GM19395 (cell line): Measurements from ENCODE around the gene LUM.
"Not testable (repeated sequence)": the region's sequence is repeated elsewhere in the genome, so short reads cannot be mapped to it uniquely, and the experiment has no call there.

ENCODE experiments used
- ATAC-seq: cut with Tn5 transposase; IDR thresholded peaks from one replicate; pipeline ENCODE4 v1.9.1; 2021; ENCODE audit warnings: mild to moderate bottlenecking, moderate library complexity; ENCODE audit not compliant: unreplicated experiment

Gene LUM

DNA sequence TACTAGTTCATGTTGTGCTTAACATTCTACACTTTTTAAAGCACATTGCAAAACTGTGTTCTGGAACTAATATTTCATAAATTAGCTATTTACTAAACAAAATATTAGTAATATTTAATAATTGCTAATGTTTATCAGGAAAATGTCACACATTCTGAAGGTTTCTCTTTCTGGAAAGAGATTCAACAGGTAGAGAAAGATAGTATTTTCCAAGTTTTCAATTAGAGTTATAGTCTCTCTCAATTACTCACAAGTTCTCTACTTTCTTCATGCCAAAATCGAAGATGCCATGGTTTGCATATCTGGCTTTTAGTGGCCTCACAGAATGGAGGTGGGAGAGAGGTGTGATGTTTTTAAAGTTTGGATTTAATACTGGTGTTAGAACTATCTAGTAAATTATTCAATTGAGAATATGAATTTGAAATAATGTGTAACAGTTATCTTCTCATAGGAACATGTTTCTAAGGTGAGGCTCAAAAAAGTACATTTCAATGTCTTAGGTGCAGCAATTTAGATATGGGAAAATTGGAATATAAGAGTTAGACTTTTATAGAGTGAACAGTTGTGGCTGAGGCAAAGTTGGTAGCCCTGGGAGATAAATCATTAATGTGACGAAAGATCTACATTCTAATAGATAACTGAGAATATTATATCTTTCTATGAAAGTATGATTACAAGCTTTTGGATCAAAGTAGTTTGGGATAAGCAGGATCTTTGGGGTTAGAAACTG, 1.5 kb downstream of the LUM start:
- ATAC-seq: no peak

DNA sequence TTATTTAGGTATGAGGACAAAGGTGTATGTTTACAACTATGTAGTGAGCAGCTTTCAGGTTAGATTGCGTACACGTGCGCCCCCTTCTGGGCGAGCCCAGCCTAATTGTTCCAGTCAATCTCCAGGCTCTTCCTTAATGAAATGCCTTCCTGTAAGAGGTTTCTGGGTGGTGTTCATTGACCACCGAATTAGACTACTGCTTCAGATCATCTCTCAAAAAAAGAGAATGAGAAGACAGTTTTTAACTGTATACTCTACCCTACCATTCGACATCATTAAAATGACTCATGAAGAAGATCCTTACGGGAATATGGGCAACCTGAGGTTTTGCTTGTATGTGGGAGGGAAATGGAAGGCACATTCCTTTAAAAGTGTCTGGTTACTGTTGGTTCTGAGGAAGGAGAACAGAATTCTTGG, 2.1 kb downstream of the LUM start:
- peak; percentile 81 for ATAC-seq

DNA sequence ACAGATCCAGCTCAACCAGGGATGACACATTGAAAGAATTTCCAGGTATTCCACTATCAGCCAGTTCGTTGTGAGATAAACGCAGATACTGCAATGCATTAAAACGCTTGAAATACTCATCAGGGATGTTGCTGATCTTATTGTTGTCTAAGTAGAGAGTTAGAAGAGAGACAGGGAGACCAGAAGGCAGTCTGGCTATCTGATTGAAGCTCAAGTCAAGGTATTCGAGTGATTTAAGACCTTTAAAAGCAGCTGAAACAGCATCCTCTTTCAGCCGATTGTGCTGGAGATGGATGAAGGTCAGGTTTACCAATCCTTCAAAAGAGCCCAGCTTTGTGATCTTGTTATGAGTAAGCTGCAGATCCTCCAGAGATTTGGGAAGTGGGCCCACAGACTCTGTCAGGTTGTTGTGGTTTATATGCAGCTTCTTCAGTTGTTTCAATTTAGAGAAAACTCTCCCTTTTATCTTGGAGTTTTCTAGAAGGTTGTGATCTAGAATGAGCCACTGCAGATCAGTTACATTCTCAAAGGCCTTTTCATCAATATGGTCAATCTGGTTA, 3.0 kb downstream of the LUM start:
- no peak for ATAC-seq

DNA sequence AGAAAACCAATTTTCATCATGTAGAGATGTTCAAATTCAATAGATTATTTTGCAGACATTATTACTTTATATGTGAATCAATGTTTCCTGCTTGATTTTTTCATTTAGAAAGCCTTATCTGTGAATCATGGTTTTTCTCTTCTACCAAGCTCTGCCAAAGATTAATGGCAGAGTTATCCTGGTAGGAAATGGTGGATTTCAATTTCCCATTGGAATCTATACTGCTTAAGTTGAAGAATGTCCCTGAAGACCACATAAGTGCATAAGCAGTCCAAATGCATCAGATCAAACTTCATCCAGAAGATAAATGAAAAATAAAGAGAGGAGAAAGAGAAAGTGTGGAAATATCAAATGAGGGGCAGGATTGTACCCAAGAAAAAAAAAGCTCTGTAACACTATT, 5.0 kb downstream of the LUM start:
- ATAC-seq: no peak

DNA sequence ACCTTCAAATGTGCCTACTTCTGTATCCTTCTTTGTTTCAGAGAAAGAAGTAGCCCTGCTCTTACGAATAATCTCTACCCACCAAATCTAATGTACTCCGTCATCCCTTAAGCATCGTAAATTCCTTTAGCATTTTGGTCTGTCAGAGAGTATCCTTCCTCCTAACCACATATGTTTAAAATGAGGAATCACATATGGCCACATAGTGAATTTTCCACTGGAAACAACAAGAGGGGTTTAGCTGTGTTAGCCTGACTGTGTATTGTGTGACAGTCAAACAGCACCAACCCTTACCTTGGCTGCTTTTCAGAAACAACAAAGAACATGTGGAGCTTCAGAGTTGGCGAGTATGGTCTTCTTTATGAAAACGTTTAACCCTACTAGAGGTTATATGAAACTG, 5.5 kb downstream of the LUM start:
- ATAC-seq: no peak

DNA sequence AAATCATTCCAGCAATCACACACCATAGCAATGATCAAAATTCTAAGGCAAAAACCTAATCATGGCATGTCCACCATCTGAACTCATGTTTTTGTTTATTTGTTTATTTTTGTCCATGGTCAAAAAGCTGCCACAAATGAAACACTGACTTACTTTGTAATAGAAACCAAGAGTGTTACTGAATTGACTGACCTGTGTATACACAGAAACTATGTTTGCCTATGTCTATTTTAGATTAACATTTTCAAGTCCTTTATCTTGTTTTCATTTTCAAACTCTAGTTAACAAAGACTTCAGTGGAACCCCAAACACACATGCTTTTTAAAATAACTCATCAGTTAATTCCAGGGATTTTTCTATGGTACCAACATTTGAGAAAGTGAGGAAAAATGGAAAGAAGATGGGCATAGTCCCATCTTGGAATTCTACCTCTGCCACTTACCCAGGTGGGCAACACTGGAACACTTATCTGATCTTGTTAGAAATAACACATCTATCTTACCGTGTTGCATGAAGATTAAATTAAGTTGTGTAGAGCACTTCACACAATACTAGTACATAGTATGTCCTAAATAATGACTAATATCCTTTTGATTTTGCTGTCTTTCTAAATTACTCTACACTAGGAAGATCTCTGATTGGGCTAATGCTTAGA, 6.4 kb downstream of the LUM start:
- peak; percentile 58 for ATAC-seq

DNA sequence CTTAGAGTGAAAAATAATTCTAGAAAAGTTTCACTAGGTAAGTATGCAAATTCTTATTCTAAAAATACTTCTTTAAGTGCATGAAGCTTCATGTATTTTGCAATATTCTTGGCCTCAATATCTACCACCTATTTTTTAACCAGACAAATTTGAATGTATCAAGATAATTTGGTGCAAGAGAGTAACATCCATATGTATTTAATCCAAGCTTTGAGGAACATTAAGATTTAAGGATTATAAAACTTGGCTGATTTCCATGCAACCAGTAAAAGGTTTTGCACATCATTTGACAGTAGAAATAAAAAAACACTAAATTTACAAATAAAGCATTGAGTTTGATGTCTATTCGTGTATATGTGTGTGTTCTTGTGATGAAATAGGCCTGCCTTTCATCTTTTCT, 7.7 kb downstream of the LUM start:
- ATAC-seq: no peak

DNA sequence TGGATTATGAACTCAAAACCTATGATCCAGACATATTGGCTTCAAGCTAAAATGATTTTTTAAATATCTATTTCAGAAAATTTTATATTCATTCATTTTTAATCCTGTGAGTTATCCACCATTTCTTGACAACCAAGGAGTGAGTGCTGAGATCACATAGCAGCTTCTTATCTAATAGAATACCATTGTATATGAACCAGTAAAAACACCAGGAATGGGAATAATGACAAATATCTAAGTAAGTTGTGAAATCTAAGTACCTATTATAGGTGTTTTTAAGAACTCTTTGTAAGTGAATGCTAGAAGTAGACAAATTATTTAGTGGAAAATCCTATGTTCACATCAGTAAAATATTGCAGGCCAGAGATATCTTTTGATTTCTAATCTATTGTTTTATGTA, 8.2 kb downstream of the LUM start:
- no peak for ATAC-seq

DNA sequence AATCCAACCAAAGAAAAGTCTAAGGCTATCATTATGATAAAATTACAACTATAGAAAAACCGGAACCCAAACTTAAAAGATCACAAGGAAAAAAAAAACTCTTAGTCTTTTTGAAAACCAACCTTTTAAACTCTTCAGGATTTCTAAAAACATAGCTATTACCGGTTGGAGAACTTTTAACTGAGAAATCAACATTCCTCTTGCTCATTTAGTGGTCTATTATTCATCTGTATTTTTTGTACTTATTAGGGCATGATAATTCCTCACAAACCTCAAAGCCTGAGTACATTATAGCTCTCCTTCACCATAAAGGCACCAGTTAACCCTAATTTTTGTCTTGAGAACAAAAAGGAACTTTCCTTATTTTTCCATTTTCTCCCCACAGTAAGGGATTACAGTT, 10.4 kb downstream of the LUM start:
- ATAC-seq: no peak

DNA sequence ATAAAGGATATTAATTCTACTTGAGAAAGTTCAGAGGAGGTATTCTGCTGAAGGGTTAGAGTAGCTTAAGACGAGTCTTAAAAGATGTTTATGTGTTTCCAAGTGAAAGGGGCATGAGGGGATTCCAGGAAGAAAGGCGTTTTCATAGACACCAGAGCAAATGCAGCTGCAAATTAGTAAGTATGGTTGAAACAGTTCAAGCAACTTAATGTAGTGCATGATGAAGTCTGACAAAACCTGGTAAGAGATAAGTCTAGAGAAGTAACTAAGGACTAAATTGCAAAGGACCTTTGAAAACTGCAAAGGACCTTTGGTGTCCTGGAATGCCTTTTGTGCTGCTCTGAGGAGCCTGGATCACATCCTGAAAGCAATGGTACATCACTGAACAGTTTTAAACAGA, 11.5 kb downstream of the LUM start:
- no peak for ATAC-seq

DNA sequence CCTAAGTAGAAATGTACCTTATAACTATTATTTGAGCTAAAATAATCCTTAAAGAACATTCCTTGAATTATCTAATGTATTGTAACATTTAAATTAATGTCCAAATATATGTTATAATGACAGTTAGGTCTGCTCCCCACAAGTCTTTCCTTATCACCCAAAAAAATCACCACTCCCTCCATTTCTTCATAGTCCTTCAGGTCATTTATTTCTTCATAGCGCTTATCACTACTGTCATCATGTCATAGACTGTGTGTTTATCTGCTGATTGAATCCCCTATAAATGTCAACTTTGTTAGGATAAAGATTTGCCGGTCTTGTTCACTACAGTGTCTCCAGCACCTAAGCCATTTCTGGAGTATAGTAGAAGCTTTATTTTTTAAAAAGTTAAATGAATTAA, 12.0 kb downstream of the LUM start:
- ATAC-seq: no peak

DNA sequence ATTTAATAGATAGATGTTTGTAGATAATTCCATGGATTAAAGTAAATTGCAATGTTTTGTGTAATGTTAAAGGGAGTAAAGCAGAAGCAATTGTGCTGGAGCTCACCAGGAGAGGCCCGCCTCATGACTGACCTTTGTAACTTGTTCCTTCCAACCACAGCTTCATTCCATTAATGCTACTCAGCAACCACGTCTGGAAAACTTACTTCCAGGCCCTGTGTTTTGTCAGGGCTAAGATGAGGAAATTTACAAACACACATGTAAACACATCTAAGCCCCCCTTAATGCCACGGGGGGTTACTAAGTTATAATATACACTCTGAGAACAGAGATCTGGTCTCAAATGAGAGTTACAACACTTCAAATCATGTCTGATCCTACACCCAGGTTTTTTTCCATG, 12.4 kb downstream of the LUM start:
- ATAC-seq: no peak

DNA sequence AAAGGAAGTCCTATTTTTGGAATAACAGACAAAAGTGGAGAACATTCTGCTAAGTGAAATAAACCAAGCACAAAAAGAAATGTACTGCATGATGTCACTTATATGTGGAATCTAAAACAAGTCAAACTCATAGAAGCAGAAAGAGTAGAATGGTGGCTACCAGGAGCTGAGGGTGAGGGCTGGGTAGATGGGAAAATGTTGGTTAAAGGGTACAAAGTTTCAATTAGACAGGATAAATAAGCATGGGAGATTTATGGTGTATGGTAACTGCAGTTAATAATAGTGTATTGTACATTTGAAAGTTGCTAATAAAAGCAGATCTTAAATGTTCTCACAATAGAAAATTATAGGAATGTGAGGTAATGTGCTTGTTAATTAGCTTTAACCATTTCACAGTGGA, 12.8 kb downstream of the LUM start:
- ATAC-seq: no peak

DNA sequence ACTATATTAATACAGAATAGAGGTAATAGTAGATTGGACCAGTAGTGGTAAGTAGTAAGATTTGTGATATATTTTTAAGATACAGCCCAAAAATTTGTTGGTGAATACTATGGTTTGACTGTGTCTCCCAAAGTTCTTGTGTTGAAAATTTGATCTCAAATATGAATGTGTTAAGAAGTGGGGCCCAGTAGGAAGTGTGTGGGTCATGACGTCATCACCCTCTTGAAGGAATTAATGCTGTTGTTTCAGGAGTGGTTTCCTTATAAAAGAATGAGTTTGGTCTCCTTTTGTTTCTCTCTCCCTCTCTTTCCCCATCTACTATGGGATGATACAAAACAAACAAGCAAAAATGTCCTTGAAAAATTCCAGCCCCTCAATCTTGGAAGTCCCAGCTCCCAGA, 16.3 kb downstream of the LUM start:
- no peak for ATAC-seq

DNA sequence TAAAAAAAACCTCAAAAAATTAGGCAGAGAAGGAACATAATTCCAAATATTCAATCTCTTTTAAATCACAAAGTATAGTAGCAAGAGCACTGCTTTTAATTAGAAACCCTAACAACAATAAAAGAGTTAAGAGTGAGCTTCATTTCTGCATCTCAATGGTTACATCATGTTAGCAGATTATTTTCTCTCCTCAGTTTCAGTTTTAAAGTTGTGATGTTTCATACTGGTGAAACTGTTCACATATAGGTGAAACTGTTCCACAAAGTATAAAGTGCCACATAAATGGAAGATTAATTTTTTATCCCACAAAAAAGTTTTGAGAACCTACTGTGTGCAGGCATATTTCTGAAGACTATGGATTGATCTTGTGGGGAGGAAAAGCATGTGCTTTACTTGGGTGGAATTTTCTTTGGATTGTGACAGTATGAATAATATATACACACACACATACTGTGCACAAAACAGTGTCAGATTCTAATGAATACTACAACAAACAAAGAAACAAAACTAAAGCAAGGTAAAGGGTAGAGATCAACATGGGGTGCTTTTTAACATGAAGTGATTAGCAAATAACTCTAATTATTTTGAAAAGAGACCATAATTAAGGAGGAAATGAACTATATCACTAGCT, 17.1 kb downstream of the LUM start:
- ATAC-seq: no peak

DNA sequence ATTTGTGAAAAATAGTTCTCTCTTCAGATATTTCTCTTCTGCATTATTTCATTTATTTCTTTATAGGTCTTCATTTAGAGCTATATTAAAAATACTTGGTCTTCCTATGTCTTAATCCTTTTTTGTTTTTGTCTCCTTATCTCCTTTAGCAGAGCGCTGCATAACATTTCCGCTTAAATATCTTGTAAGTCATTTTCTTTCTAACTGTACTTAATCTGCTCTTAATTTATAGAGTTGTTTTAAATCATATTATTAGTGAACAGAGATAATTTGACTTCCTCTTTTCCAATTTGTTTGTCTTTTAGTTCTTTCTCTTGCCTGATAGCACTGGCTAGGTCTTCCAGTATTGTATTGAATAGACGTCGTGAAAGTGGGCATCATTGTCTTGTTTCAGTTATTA, 18.0 kb downstream of the LUM start:
- no peak for ATAC-seq

DNA sequence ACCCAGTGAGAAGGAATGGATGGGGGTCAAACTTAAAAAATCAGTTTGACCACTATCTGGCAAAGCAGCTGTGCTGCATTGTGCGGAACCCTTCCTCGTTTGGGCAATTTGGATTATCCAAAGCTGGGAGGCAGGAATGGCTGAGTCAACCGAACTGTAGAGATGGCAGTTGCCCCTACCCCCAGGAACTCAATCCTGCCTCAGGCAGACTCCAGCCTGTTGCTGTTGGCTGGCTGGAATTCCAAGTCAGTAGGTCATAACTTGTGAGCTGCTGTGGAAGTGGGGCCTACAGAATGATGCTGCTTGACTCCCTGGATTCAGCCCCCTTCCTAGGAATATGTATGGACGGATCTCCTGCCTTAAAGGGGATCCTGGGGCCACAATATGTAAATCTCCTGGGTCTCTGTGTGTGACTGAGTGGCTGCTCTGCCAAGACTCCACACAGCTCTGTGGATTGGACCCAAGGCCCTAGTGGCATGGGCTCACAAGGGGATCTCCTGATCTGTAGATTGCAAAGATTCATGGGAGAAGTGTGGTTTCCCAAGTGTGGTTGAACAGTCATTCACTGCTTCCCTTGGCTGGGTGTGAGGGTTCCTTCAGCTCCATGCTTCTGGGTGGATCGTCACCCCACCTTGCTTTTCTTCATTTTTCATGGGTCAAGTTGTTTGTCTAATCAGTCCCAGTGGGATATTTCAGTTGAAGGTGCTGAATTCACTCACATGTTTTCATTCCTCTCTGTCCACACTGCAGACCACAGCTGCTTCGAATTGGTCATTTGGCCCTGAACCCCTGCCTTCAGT, 19.2 kb downstream of the LUM start:
- no peak for ATAC-seq

DNA sequence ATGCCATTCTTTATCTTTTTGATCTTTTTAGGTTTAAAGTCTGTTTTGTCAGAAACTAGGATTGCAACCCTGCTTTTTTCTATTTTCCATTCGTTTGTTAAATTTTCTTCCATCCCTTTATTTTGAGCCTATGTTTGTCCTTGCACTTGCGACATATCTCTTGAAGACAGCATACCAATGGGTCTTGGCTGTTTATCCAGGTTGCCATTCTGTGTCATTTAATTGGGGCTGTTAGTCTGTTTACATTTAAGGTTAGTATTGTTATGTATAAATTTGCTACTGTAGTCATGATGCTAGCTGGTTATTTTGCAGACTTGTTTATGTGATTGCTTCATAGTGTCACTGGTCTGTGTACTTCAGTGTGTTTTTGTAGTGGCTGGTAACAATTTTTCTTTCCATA, 21.3 kb downstream of the LUM start:
- ATAC-seq: not testable (repeated sequence)

DNA sequence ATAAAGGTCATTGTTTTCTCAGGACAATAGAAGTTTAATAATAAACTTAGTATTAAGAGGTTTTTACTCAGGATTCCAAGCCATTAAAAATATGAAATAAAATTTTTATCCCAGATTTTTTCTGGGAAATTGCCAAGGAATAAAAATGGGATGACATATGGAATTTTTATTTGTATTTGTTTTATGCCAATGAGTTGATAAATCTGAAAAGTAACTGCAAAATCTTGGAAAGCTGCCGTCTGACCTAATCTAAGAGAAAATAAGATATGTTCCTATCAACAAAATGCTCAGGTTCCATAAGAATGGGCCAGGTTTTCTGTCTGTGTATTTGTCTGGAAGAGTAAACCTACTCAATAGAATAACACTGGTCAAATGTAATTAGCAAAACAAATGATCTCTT, 31.3 kb downstream of the LUM start:
- no peak for ATAC-seq

DNA sequence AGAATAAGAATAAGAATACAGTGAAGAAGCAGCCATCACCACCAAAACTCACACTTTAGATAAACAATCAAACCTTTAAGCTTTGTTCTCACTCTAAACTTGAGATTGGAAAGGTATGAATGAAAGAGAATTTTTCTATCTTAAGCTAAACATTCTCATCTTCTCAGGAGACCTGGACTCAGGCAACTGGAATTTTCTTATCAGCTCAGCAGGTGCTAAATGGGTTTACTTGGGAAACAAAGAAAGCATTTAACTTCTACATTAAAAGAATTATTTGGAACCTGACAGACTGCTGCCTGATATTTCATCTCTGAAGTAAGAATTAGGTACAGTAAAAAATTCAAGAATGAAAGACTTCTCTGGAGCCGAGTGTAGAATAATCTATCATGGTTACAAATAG, 32.8 kb downstream of the LUM start:
- ATAC-seq: no peak

DNA sequence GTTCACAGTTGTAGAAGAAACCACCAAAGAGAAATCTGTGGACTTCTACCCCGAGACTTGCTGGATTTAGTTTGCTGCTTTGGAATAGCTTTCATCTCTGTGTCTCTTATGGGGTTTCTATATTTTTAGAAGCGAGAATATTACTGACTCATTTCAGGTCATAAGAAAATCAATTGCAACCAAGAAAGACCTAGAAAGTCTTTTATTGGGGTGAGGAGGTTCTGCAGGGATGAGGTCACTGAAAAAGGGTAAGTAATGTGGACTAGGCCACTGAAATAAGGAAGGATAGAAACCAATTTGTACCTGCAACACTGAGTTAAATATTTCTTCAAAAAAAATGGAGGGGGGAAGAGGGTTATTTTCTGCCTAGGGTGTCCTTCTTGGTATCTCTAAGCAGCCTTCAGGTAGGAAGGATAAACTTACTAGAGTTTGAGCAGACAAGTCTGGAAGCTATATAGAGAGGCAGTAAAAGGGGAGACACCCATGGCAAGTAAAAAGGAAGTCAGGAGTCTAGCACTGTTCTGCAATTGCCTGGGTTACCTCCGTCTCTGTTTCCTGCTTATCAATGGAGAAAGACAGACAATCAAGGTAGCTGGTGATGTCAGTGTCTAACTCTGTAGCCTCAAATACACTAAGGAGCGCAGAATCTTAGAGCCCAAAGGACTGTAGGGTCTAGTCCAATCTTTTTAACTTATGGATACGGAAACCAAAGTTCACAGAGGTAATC, 33.9 kb downstream of the LUM start:
- no peak for ATAC-seq
